HG02623 (cell line): ENCODE measurements around the gene NOX5.

ENCODE experiments used
- ATAC-seq: cut with Tn5 transposase; IDR thresholded peaks from one replicate; pipeline ENCODE4 v1.9.1; 2021; ENCODE audit warnings: moderate library complexity; ENCODE audit not compliant: unreplicated experiment

Gene NOX5

GRCh38 chr15:69080295-69081248, 66.1 kb downstream of the NOX5 start:
- ATAC-seq, result no peak

- no peak for ATAC-seq
Observed at GRCh38 chr15:69081310-69082004, 67.0 kb downstream of the NOX5 start.

GRCh38 chr15:69082021-69082502, 67.6 kb downstream of the NOX5 start:
- ATAC-seq, result no peak

- no peak for ATAC-seq
Observed at GRCh38 chr15:69082554-69082953, 68.1 kb downstream of the NOX5 start.

GRCh38 chr15:69084404-69085030, 70.0 kb downstream of the NOX5 start:
- no peak for ATAC-seq

- no peak for ATAC-seq
Observed at GRCh38 chr15:69085325-69086081, 71.0 kb downstream of the NOX5 start.

- no peak for ATAC-seq
Observed at GRCh38 chr15:69086427-69087204, 72.1 kb downstream of the NOX5 start.

- no peak for ATAC-seq
Observed at GRCh38 chr15:69087366-69087976, 73.0 kb downstream of the NOX5 start.

- ATAC-seq, result no peak
Observed at GRCh38 chr15:69088300-69088965, 73.9 kb downstream of the NOX5 start.

- ATAC-seq, result no peak
Observed at GRCh38 chr15:69089258-69089657, 74.8 kb downstream of the NOX5 start.

GRCh38 chr15:69090197-69090948, 75.9 kb downstream of the NOX5 start:
- no peak for ATAC-seq

- no peak for ATAC-seq
Observed at GRCh38 chr15:69091654-69092053, 77.2 kb downstream of the NOX5 start.

GRCh38 chr15:69092159-69092558, 77.7 kb downstream of the NOX5 start:
- ATAC-seq, result no peak

GRCh38 chr15:69093127-69093526, 78.6 kb downstream of the NOX5 start:
- no peak for ATAC-seq

- ATAC-seq, result no peak
Observed at GRCh38 chr15:69093614-69094013, 79.1 kb downstream of the NOX5 start.

- ATAC-seq, result no peak
Observed at GRCh38 chr15:69094124-69094921, 79.8 kb downstream of the NOX5 start.

- ATAC-seq, result no peak
Observed at GRCh38 chr15:69095274-69095673, 80.8 kb downstream of the NOX5 start.
